GM21390 (cell line): ENCODE results near the gene RPRML.
"Not testable (repeated sequence)": the region's sequence is repeated elsewhere in the genome, so short reads cannot be mapped to it uniquely, and the experiment has no call there.

Experiments
- ATAC-seq: cut with Tn5 transposase; IDR thresholded peaks from one replicate; pipeline ENCODE4 v1.9.1; 2021; ENCODE audit not compliant: unreplicated experiment

RPRML gene

GRCh38 chr17:46979147-46979863 is at the start of gene RPRML:
Gene RPRML (minus strand): TSS chr17:46979253. CDS start chr17:46979007, 246 bp downstream.
- ATAC-seq = no peak

GRCh38 chr17:47016966-47017365 is 37.9 kb upstream of the RPRML start:
- not testable (repeated sequence) for ATAC-seq

DNA sequence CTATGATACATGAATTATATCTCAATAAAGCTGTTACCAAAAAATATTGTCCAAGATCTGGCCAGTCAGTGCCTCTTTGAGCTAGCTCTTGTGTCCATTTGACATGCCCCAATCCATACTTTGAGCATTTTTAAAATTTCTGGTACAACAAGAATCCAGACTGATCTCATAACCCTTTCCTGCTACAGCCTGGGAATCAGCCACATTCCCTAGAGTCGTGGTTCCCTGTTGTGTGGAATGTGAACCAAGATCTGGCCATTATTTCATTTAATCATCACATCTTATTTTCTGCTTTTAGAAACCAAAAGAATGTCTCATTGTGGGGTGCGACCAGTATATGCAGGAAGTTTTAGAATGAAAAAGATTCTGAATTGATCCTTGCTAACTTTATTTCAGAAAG is 34.3 kb upstream of the RPRML start:
- no peak for ATAC-seq

- no peak for ATAC-seq
Measured at GRCh38 chr17:47012457-47012856, 33.4 kb upstream of the RPRML start.

- ATAC-seq = no peak
Measured at GRCh38 chr17:47009759-47010594, 30.9 kb upstream of the RPRML start.

- no peak for ATAC-seq
Measured at GRCh38 chr17:47004906-47005305, 25.9 kb upstream of the RPRML start.

- not testable (repeated sequence) for ATAC-seq
Measured at GRCh38 chr17:47003864-47004263, 24.8 kb upstream of the RPRML start.

DNA sequence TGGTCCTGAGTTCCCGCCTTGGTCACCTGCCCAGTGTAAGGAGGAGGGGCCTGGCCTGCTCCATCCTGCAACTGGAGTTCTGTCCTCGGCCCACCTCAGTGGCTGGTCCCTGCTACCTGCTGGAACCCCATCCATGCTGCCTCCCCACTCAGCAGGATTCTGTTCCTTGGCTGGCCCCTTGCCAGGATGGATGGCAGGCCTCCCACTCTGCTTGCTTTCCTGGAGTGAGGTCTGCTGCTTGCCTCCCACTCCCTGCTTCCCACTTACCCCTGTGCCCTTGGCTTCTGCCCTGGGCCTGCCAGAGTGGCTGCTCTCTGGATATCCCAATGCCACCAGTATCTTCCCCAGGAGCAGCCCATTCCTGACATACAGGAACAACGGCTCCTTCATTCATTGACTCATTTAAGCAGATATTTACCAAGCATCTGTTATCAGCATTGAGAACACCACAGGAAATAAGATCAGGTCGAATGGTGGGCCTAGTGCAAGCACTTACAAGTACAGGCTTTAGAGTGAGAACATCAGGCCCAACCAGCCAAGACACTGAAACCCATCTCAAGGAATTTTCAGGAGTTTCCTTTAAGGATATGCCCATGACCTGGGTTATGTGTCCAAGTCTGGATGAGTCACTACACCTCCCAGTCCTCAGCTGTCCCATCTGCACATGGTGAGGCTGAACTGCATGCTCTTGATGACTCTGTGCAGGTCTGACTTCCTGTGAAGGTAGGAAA is 17.0 kb upstream of the RPRML start:
- ATAC-seq = no peak

GRCh38 chr17:46994993-46995392 is 15.9 kb upstream of the RPRML start:
- no peak for ATAC-seq

DNA sequence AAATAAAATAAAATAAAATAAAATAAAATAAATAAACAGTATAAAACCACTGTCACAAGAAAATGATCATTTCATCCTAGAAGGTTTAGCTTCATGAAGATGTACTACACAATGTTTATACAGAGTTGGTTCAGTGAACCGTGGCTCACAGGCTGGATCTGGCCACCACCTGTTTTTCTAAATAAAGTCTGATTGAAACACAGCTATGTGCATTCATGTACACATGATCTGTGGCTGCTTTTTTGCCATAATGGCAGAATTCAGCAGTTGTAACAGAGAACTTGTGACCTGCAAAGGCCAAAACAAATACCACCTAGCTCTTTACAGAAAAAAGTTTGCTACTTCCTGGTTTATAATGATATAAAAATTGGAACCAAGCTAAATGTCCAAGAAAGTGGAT is 12.6 kb upstream of the RPRML start:
- ATAC-seq = no peak

GRCh38 chr17:46989637-46990431 is 10.8 kb upstream of the RPRML start:
- ATAC-seq = no peak

DNA sequence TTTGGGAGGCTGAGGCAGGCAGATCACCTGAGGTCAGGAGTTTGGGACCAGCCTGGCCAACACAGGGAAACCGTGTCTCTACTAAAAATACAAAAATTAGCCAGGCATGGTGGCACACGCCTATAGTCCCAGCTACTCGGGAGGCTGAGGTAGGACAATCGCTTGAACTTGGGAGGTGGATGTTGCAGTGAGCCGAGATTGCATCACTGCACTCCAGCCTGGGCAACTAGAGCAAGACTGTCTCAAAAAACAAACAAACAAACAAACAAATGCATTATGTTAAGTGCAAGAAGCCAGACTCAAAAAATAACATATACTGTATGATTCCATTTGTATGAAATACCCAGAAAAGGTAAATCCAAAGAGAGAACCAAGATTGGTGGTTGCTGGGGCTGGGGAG is 8.9 kb upstream of the RPRML start:
- ATAC-seq = not testable (repeated sequence)

DNA sequence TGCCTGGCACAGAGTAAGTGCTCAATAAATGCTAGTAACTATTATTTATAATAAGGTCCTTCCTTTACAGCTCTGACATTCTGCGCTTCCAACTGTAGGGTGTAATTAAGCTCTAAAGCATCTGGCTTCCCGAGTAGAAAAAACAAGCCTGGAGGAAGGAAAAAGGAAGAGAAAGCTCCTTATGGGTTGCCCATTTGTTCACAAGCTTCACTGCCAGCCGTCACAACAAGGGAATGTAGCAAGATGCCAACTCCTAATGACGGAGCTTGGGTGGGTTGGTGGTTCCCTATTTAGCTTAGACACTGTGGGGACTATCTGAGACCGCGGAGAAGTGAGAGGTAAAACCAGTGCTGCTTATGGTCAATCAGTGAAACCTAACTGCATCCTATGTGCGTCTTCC is 7.3 kb upstream of the RPRML start:
- ATAC-seq = no peak

GRCh38 chr17:46984892-46985291 is 5.8 kb upstream of the RPRML start:
- ATAC-seq = no peak

- no peak for ATAC-seq
Measured at GRCh38 chr17:46984341-46984740, 5.3 kb upstream of the RPRML start.

DNA sequence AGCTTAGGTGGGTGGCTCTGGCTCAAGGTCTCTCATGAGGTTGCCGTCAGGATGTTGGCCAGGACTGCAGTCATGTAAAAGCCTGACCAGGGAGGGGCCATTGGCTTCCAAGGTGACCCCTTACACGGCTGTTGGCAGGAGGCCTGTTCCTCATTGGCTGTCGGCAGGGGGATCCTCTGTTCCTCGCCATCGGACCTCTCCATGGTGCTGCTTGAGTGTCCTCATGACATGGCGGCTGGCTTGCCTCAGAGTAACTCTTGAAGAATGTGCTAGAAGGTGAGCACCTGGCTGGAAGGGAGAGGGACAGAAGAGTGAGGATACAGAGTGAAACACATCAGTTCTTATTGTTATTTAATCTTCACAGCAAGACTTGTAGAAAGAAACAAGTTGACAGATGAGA is 4.7 kb upstream of the RPRML start:
- no peak for ATAC-seq

GRCh38 chr17:46982577-46982976 is 3.5 kb upstream of the RPRML start:
- no peak for ATAC-seq

DNA sequence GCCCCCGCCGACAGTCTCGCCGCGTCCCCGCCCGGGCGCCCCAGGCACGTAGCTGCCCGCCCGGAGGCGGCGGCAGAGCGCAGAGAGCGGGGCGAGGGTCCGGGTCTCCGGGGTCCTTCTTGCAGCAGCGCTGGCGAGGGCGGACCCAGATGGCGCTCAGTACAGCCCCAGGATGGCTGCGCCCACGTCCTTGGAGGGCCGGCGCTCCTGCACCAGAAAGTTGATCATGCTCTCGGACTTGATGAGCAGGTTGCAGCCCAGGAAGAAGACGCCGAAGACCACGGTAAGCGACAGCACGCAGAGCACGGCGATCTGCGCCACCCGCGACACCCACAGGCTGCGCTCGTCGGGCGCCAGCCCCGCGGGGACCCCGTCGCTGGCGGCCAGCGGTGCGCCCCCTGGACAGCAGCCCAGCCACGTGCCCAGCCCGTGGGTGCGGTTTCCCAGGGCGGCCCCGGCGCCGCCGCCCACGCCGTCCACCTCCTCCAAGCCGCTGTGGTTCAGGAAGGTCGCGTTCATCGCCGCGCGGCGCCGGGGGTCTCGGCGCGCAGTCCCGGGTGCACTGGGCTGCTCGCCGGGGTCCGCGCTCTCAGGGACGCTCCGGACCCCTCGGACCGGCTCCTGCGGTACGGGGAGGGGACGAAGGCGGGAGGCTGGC is 435 bp downstream of the RPRML start:
- no peak for ATAC-seq

- ATAC-seq = no peak
Measured at GRCh38 chr17:46977750-46978488, 1.1 kb downstream of the RPRML start.

DNA sequence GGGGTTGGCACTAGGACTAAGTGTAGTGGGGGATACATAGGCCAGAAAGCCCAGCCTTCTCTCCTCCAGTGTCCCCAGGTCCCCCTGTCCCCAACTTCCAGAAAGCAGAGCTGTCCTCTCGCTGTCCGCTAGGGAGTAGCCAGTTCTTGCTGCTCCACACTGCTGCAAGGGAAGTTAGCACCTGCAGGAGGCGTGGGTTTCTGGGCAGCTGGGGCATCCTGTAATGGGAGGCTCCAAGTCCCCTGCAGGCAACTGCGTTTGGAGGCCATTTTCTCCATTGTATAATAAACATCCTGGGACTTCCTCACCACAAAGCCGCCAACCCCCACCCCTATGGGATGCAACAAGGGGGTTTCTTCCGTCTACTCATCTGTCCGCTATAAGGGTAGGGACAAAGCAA is 1.7 kb downstream of the RPRML start:
- ATAC-seq = no peak
